ENCODE measurements around the gene PAF1.

The PAF1 gene

DNA sequence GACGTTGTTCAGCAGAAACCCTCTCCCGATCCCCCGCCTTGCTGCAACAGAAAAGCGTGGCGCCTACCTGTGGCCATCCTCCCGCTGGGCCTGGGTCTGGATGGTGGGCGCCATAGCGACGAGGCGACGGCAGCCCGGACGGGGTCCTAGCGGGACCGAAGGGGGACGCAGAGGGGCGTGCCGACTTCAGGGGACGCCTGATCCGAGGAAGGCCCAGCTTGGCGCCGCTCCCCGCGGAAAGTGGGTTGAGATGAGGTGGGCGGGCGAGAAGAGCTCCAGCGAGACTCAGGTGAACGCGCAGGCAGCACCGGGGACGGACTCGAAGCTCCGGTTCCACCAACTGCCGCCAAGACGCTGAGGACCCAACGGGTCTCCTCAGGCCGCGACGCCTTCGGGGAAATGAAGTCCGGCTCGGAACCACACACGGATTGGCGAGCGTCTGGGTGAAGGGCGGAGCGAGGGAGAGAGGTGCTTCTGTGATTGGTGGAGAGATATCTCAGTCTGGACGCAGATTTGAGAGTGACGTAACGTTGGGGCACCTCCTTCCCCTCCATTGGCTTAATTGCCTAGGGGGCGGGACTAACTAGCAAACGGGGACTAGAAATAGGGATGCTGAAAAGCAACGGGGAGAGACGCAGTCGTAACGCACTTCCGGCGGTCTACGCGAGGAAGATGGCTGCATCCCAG is at the start of gene PAF1, which contains the start of gene MED29:
Gene PAF1, minus strand, starts transcription at position 356 of the 687 bp plus-strand sequence. Its CDS starts 242 bp downstream, at position 114.
Gene MED29, plus strand, starts transcription at position 628 of the 687 bp plus-strand sequence. Its CDS starts 45 bp downstream, at position 673.
- peaks cover 50% of the 10 kb centered on the region for H3K4me1 Mint-ChIP-seq (ENCODE audit: low read depth)
- H3K9me3 Mint-ChIP-seq: no peaks in the 10 kb centered on the region
- peak within 1 kb of the TSS; percentile 95 for H3K4me3 Mint-ChIP-seq
- H3K27me3 Mint-ChIP-seq: no peaks in the 10 kb centered on the region
- peak within 1 kb of the TSS; percentile 97 for H3K27ac Mint-ChIP-seq
- H3K36me3 Mint-ChIP-seq (ENCODE audit: low read depth): peaks cover 50% of the 10 kb centered on the region

DNA sequence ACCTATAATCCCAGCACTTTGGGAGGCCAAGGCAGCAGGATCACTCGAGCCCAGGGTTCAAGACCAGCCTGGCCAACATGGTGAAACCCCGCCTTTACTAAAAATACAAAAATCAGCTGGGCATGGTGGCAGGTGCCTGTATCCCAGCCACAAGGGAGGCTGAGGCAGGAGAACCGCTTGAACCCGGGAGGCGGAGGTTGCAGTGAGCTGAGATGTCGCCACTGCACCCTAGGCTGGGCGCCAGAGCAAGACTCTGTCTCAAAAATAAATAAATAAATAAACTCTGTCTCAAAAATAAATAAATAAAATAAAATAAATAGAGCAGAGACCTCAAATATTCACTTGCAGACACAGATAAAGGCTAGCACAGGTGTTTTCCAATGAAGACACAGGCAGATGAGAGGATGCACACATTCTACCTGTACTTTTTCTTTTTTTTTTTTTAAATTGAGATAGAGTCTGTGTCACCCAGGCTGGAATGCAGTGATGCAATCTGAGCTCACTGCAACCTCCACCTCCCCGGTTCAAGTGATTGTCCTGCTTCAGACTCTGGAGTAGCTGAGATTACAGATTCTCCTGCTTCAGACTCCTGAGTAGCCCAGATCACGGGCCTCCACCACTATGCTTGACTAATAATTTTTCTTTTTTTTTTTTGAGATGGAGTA is 47.5 kb upstream of the PAF1 start:
- Mint-ChIP-seq H3K27ac (no peak overlapping the region), H3K4me1 (ENCODE audit: low read depth) (peaks cover 39% of the 10 kb centered on the region), H3K27me3 (no peaks in the 10 kb centered on the region), H3K36me3 (ENCODE audit: low read depth) (peaks cover 26% of the 10 kb centered on the region), H3K9me3 (no peaks in the 10 kb centered on the region), H3K4me3 (no peak overlapping the region)

DNA sequence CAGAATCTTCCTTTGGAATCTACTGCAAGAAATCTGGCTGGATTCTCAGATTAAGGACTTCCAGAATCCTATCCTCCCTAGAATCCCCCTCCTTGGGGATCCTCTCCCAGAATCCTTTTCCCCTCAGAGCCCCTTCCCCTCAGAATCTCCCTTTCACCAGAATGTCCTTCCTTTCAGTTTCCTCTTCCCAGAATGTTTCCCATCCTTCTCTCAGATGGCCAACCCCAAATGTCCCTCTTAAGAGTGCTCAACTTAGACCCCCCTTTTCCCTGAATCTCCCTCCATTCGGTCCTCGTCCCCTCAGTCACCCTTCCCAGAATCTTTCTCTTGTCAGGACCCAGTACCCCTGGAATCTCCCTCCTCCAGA is 45.4 kb upstream of the PAF1 start:
- Mint-ChIP-seq H3K27ac (peak overlapping the region; percentile 100), H3K4me3 (peak overlapping the region; percentile 99), H3K27me3 (no peaks in the 10 kb centered on the region), H3K9me3 (no peaks in the 10 kb centered on the region), H3K4me1 (ENCODE audit: low read depth) (peaks cover 57% of the 10 kb centered on the region), H3K36me3 (ENCODE audit: low read depth) (peaks cover 40% of the 10 kb centered on the region)

DNA sequence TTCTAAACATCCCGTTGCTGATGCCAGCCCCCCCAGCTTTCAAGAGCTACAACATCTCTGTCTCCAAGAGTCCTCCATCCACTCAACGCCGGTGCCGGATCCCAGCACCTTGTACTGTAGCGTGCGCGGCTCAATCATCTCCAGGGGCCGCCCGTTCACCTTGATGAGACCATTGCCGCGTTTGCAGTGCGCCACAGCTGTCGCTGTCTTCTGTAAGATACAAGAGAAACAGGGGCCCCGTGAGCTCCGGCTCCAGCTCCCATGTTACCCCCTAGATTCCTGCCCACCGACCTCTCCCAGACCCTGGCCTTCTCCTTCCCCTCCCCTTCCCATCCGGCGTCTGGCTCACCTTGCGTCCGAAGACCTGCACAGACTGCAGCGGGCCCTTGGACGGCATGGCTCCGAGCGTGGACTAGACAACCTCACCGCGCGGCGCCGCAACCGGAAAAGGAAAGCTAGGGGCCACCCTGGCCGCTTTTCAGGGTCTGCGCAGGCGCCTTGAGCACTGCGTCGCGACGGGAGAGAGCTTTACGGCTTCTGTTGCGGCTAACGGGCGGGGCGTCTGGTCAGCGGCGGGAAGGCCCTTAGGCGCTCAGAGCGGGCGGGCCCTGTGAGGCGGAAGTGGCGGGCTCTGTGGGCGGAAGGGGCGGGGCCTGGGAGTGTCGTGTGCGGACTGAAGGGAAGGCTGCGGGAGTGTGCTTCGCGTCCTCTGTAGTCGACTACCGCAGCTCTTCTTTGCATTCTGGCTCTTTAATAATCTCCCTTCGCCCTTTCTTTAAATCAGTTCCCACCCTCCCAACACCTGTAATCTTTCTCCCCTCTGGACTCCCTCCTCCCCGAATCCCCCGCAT is 44.8 kb upstream of the PAF1 start, which contains the start of gene RPS16:
Gene RPS16, minus strand, starts transcription at position 451 of the 851 bp plus-strand sequence. Its CDS starts 54 bp downstream, at position 397.
- Mint-ChIP-seq H3K9me3 (no peaks in the 10 kb centered on the region), H3K4me3 (peak within 1 kb of the TSS; percentile 99), H3K36me3 (ENCODE audit: low read depth) (peaks cover 40% of the 10 kb centered on the region), H3K4me1 (ENCODE audit: low read depth) (peaks cover 63% of the 10 kb centered on the region), H3K27ac (peak within 1 kb of the TSS; percentile 100), H3K27me3 (no peaks in the 10 kb centered on the region)

DNA sequence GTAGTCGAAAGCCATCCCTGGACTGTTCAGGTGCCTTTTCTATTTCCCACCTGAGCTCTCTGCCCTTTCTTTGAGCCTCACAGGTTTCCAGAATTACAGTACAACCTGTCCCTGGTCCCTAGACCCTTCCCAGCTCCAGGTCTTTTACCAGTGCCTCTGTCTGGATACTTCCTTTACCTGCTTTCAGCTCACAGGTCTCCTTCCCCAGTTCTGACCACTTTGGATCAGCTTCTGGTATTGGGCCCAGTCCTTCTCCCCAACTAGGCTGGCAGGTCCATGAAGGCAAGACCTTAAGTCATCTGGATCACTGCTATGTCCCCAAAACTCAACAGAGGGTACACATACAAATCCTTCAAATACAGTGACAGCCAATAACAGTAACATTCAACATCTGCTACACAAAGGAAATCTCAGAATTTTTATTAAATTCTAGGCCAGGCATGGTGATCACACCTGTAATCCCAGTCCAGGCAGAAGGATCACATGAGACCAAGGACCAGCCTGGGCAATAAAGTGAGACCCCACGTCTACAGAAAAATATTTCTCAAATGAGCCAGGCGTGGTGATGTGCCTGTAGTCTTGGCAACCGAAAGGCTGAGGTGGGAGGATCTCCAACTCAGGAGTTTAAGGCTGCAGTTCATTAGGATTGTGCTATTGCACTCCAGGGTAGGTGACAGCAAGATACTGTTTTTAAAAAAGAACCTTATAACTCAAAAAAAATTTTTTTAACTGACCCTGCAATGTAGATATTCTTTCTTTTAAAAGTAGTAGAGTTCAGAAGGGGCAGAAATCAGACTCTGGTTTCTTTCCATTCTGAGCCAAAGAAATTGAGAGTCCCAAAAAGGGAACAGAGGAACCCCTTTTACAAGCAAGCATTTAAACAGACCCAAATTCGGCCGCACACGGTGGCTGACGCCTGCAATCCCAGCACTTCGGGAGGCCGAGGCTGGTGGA is 43.5 kb upstream of the PAF1 start:
- H3K9me3 Mint-ChIP-seq: no peaks in the 10 kb centered on the region
- peaks cover 63% of the 10 kb centered on the region for H3K4me1 Mint-ChIP-seq (ENCODE audit: low read depth)
- H3K27me3 Mint-ChIP-seq: no peaks in the 10 kb centered on the region
- H3K36me3 Mint-ChIP-seq (ENCODE audit: low read depth): peaks cover 40% of the 10 kb centered on the region
- peak overlapping the region; percentile 99 for H3K4me3 Mint-ChIP-seq
- H3K27ac Mint-ChIP-seq: peak overlapping the region; percentile 100

DNA sequence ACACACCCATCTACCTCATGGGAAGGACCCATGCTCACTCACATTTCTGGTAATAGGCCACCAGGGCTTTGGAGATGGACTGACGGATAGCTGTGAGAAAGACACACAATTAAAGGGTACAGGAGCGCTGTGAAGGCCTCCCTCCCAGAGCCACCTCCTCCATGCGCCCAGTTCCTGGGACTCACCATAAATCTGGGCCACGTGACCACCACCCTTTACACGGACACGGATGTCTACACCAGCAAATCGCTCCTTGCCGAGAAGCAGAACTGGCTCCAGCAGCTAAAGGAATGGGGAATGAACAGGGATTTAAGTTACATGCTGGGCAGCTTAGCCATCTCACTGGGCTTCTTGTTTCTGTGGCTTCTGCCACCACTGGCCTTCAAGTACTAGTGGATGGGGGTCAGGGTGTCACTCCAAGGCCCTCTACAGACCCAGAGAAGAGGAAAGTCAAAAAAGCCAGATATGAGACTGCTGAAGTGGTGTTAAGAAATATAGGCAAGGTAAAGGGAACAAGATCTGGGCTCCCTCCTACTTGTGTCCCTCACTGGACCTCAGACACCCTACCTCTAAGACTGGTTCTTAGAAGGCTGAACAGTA is 42.7 kb upstream of the PAF1 start:
- H3K27ac Mint-ChIP-seq: peak overlapping the region; percentile 100
- no peaks in the 10 kb centered on the region for H3K9me3 Mint-ChIP-seq
- H3K4me3 Mint-ChIP-seq: peak overlapping the region; percentile 99
- peaks cover 63% of the 10 kb centered on the region for H3K4me1 Mint-ChIP-seq (ENCODE audit: low read depth)
- H3K27me3 Mint-ChIP-seq: no peaks in the 10 kb centered on the region
- H3K36me3 Mint-ChIP-seq (ENCODE audit: low read depth): peaks cover 40% of the 10 kb centered on the region

DNA sequence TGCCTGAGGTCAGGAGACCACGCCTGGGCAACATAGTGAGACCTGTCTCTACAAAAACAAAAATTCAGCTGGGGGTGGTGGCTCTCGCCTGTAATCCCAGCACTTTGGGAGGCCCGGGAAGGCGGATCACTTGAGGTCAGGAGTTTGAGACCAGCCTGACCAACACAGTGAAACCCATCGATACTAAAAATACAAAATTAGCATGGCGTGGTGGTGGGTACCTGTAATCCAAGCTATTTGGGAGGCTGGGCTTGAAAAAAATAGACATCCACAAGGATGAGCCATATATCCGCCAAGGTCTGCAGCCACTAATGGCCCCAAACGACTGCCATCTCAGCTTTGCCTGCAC is 41.7 kb upstream of the PAF1 start:
- Mint-ChIP-seq H3K4me3 (peak overlapping the region; percentile 99), H3K27ac (peak overlapping the region; percentile 100), H3K27me3 (no peaks in the 10 kb centered on the region), H3K4me1 (ENCODE audit: low read depth) (peaks cover 63% of the 10 kb centered on the region), H3K9me3 (no peaks in the 10 kb centered on the region), H3K36me3 (ENCODE audit: low read depth) (peaks cover 40% of the 10 kb centered on the region)

DNA sequence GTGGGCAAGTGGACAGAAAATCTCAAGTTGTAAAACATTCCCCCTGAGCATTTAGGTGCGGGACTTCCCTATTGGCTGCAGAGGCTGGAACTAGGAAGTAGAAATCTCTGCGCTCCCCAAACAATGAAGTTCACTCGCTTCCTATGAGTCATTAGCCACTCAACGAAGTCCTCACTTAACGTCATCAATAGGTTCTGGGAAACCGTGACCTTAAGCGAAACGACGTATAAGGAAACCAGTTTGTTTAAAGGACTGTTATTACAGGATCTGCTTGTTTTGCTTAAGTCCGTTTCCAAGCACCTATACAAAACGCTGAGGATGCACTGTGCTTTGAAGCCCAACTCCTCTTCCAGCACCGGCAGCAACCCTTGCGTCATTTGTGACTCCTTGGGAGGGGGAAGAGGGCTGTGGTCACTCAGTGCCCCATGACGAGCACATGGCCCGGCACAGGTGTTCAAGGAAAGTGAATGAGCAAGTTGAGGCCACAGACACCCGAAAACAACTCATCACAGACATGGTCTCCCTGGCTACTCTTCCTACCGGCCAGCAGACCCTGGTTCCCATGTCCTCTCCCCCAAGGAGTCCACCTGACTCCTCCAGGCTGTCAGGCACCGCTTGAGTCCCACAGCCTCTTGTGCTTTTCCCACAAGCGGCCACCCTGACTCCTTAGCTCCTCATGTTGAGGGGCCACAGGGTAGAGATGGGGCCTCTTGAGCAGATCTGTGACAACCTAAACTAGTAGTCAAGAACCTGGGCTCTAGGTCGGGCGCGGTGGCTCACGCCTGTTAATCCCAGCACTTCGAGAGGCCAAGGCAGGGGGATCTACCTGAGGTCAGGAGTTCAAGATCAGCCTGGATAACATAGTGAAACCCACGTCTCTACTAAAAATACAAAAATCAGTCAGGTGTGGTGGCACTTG is 40.0 kb upstream of the PAF1 start:
- Mint-ChIP-seq H3K27ac (peak overlapping the region; percentile 90), H3K4me3 (peak overlapping the region; percentile 37), H3K4me1 (ENCODE audit: low read depth) (peaks cover 53% of the 10 kb centered on the region), H3K9me3 (no peaks in the 10 kb centered on the region), H3K36me3 (ENCODE audit: low read depth) (peaks cover 38% of the 10 kb centered on the region), H3K27me3 (no peaks in the 10 kb centered on the region)

DNA sequence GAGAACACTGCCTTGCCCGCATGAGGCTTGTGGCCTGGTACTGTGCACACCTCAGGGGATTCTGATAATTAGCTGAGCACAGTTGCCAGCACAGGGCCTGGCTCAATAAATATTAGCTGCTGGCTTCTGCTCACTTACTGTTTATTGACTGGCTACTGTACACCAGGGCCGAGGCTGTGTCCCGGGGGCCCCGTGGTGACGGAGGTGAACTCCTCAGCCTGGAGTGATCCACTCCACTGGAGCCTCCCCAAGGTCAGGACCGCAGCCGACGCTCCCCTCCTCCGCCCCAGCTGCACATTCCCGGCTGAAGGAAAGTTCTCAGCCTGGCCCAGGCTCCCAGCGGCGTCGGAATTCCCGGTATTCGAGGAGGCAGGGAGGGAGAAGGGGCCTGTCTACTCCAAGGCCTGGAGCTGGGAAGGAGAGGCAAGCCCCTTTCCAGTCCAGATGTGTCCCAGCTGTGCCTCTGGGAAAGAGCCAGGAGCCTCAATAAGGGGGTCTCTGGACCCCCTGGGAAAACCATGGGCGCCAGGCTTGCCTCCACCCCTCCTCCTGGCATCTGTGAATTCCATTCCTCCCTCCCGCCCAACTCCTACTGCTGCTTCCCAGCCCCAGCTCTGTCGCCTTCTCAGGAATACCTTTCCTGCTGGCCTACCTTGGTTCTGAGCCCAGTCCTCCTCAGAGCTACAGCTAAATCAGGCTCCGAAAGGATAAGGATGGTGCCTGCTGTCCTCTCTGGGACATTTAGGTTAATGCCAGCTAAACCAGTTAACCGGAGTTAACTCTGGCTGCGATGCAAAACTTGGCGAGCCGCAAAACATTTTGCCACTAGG is 37.6 kb upstream of the PAF1 start:
- Mint-ChIP-seq H3K27ac (no peak overlapping the region), H3K4me3 (no peak overlapping the region), H3K9me3 (no peaks in the 10 kb centered on the region), H3K36me3 (ENCODE audit: low read depth) (peaks cover 24% of the 10 kb centered on the region), H3K4me1 (ENCODE audit: low read depth) (peaks cover 31% of the 10 kb centered on the region), H3K27me3 (no peaks in the 10 kb centered on the region)

DNA sequence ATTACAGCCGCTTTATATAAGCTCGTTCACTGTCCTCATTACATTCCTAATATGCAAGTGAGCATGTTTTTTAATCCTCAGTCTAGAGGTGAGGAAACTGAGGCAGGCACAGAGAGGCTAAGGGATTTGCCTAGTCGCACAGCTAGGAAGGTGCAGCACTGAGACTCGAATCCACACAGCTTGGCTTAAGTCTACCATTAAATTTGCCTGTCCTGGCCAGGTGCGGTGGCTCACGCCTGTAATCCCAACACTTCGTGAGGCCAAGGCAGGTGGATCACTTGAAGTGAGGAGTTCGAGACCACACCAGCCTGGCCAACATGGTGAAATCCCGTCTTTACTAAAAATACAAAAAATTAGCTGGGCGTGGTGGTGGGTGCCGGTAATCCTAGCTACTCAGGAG is 36.8 kb upstream of the PAF1 start:
- no peak overlapping the region for H3K4me3 Mint-ChIP-seq
- peaks cover 20% of the 10 kb centered on the region for H3K36me3 Mint-ChIP-seq (ENCODE audit: low read depth)
- H3K9me3 Mint-ChIP-seq: no peaks in the 10 kb centered on the region
- H3K27ac Mint-ChIP-seq: no peak overlapping the region
- no peaks in the 10 kb centered on the region for H3K27me3 Mint-ChIP-seq
- peaks cover 23% of the 10 kb centered on the region for H3K4me1 Mint-ChIP-seq (ENCODE audit: low read depth)

DNA sequence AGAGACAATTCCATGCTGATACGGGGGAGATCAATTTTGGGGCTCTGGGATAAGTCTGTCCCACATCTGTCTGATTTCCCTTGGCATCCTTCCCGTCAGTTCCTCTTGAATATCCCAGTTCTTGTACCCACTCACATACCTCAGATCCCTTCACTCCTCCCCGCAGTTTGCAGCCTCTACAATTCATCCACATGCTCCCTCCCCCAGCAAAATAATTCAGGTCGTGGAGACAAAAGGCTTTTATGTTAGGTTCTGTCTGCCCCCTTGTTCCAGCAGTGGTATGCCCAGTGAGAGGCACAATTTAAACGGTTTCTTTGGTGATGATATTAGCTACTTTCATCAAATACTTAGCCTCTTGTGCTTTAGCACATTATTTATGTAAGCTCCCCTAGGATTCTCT is 35.3 kb upstream of the PAF1 start:
- no peak overlapping the region for H3K27ac Mint-ChIP-seq

DNA sequence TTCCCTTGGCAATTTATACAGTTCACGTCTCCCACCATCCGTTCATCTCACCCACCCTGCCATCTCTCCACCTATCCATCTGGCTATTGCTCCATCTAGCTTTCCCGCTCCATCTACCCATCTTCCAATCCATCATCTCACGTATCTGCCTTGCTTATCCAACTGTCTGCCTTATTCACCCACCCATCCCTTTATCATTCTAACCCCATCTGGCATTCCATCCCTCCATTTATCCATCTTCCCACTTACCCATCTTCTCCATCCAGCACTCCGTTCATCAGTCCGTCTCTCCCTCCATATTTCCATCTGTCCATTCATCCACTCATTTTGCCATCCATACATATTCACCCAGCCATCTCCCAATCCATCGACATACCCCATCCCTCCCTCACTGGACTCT is 34.8 kb upstream of the PAF1 start:
- Mint-ChIP-seq H3K4me1 (ENCODE audit: low read depth) (peaks cover 6% of the 10 kb centered on the region), H3K9me3 (no peaks in the 10 kb centered on the region), H3K27me3 (no peaks in the 10 kb centered on the region), H3K36me3 (ENCODE audit: low read depth) (peaks cover 15% of the 10 kb centered on the region), H3K4me3 (no peak overlapping the region), H3K27ac (no peak overlapping the region)

More for the DNA sequence above, 35.3 kb upstream of the PAF1 start:
- Mint-ChIP-seq H3K36me3 (ENCODE audit: low read depth) (peaks cover 15% of the 10 kb centered on the region), H3K27me3 (no peaks in the 10 kb centered on the region), H3K4me3 (no peak overlapping the region), H3K9me3 (no peaks in the 10 kb centered on the region), H3K4me1 (ENCODE audit: low read depth) (peaks cover 10% of the 10 kb centered on the region)

Data from stimulated activated naive CD8-positive, alpha-beta T cell treated with anti-CD3 and anti-CD28 coated beads, Interleukin-15, Interleukin-2, amounts not matched to agents 100 ng/mL and 50 ng/mL, for 24 hours (primary cell).